ENCODE results near the gene KLHL18. TPM values are rescaled to one million over a fixed set of nuclear protein-coding genes. Genes with fewer than 3 reads are reported as not detected.
A peak's percentile ranks its signal among the peaks of the same experiment; 100 is the strongest.
"Not testable (repeated sequence)": the region's sequence is repeated elsewhere in the genome, so short reads cannot be mapped to it uniquely, and the experiment has no call there.

The KLHL18 gene
- polyA plus RNA-seq, 4 donors: 12.7 to 16.5 (median 14.8) TPM

- DNase-seq (ENCODE audit: low read depth in 4 of 4, low spot score in 2 of 4): no peak
Measured at GRCh38 chr3:47270526-47270925, 12.2 kb upstream of the KLHL18 start.

- DNase-seq (ENCODE audit: low read depth in 4 of 4, low spot score in 2 of 4): no peak
Measured at GRCh38 chr3:47273564-47273963, 9.2 kb upstream of the KLHL18 start.

- DNase-seq (ENCODE audit: low read depth in 4 of 4, low spot score in 2 of 4): no peak
Measured at GRCh38 chr3:47274652-47275051, 8.1 kb upstream of the KLHL18 start.

- DNase-seq (ENCODE audit: low read depth in 4 of 4, low spot score in 2 of 4): no peak
Measured at GRCh38 chr3:47276558-47276957, 6.2 kb upstream of the KLHL18 start.

GRCh38 chr3:47280519-47280918 lies 2.2 kb upstream of the KLHL18 start:
- DNase-seq (ENCODE audit: low read depth in 4 of 4, low spot score in 2 of 4): no peak

- DNase-seq (ENCODE audit: low read depth in 4 of 4, low spot score in 2 of 4): peak in 1 of 4 donors; percentile 13
Measured at GRCh38 chr3:47283193-47283537, 421 bp downstream of the KLHL18 start.

GRCh38 chr3:47283591-47284364 lies 1.0 kb downstream of the KLHL18 start:
- DNase-seq (ENCODE audit: low read depth in 4 of 4, low spot score in 2 of 4): no peak

- DNase-seq (ENCODE audit: low read depth in 4 of 4, low spot score in 2 of 4): no peak
Measured at GRCh38 chr3:47288966-47289910, 6.5 kb downstream of the KLHL18 start.

- no peak for DNase-seq (ENCODE audit: low read depth in 4 of 4, low spot score in 2 of 4)
Measured at GRCh38 chr3:47291158-47291753, 8.5 kb downstream of the KLHL18 start.

- not testable (repeated sequence) for DNase-seq (ENCODE audit: low read depth in 4 of 4, low spot score in 2 of 4)
Measured at GRCh38 chr3:47291754-47292420, 9.1 kb downstream of the KLHL18 start.

- DNase-seq (ENCODE audit: low read depth in 4 of 4, low spot score in 2 of 4): no peak
Measured at GRCh38 chr3:47293822-47294221, 11.1 kb downstream of the KLHL18 start.

GRCh38 chr3:47294392-47294791 lies 11.6 kb downstream of the KLHL18 start:
- DNase-seq (ENCODE audit: low read depth in 4 of 4, low spot score in 2 of 4): no peak

- DNase-seq (ENCODE audit: low read depth in 4 of 4, low spot score in 2 of 4): no peak
Measured at GRCh38 chr3:47295322-47295721, 12.6 kb downstream of the KLHL18 start.

GRCh38 chr3:47295976-47296375 lies 13.2 kb downstream of the KLHL18 start:
- DNase-seq (ENCODE audit: low read depth in 4 of 4, low spot score in 2 of 4): no peak

GRCh38 chr3:47296562-47297302 lies 14.0 kb downstream of the KLHL18 start:
- DNase-seq (ENCODE audit: low read depth in 4 of 4, low spot score in 2 of 4): no peak

GRCh38 chr3:47298439-47298838 lies 15.7 kb downstream of the KLHL18 start:
- DNase-seq (ENCODE audit: low read depth in 4 of 4, low spot score in 2 of 4): no peak

- no peak for DNase-seq (ENCODE audit: low read depth in 4 of 4, low spot score in 2 of 4)
Measured at GRCh38 chr3:47299381-47300318, 16.9 kb downstream of the KLHL18 start.

- no peak for DNase-seq (ENCODE audit: low read depth in 4 of 4, low spot score in 2 of 4)
Measured at GRCh38 chr3:47301456-47301855, 18.7 kb downstream of the KLHL18 start.

GRCh38 chr3:47306022-47306421 lies 23.3 kb downstream of the KLHL18 start:
- DNase-seq (ENCODE audit: low read depth in 4 of 4, low spot score in 2 of 4): no peak

All from left renal cortex interstitium (tissue), 4 donors.